Testis (tissue), 3 donors: ENCODE results near the gene MRGPRX1. TPM values are rescaled to one million over a fixed set of nuclear protein-coding genes. Genes with fewer than 3 reads are reported as not detected.
"Not testable (repeated sequence)": the region's sequence is repeated elsewhere in the genome, so short reads cannot be mapped to it uniquely, and the experiment has no call there.

Source experiments
- DNase-seq: peaks from one replicate; pipeline ENCODE4 v3.0.0-alpha.2; 2019
- H3K27ac ChIP-seq, 2 donors: fragments of 200-600 bp; sonication (generic); one replicate each; pipeline ENCODE4 v1.5.1; 2019
- H3K27me3 ChIP-seq: fragments of 200-600 bp; sonication (generic); one replicate; pipeline ENCODE4 v1.5.1; 2019
- H3K36me3 ChIP-seq: fragments of 200-600 bp; sonication (generic); one replicate; pipeline ENCODE4 v1.5.1; 2017; ENCODE audit warnings: low read depth; ENCODE audit errors: missing control alignments
- H3K4me1 ChIP-seq: fragments of 200-600 bp; sonication (generic); one replicate; pipeline ENCODE4 v1.5.1; 2019
- H3K4me3 ChIP-seq, 2 donors: fragments of 200-600 bp; sonication (generic); one replicate each; pipeline ENCODE4 v1.5.1; 2017 to 2019
- H3K9me3 ChIP-seq: fragments of 200-600 bp; sonication (generic); one replicate; pipeline ENCODE4 v1.5.1; 2017
- POLR2A ChIP-seq: fragments of 450-650 bp; IDR thresholded peaks from one replicate; pipeline ENCODE4 v1.6.1; 2017; ENCODE audit warnings: antibody characterized with exemption, mild to moderate bottlenecking, moderate library complexity
- WGBS, 2 donors: methylation state at CpG; one replicate each; pipeline ENCODE4 v1.1.5; 2018; 5-methylcytosine and 5-hydroxymethylcytosine counted together
- intact Hi-C: fragments of 100-400 bp; cut with DNase I; formaldehyde crosslinking; loops from one replicate; pipeline ENCODE4 v1.15.1; 2023; ENCODE audit warnings: low total_unique reads
- polyA plus RNA-seq: library from polyadenylated mRNA; stranded (reverse); fragments of 350-450 nt; fragmentation: Illumina TruSeq; extraction: RNeasy Lipid Tissue Mini Kit (QIAGEN cat#74804); gene quantifications from one replicate; pipeline ENCODE4 v1.2.3, GENCODE V29; 2014; ENCODE audit warnings: low read depth, low replicate concordance; ENCODE audit not compliant: insufficient read depth
- total RNA-seq, 2 donors: library from RNA; depleted of rRNA; stranded (reverse); fragments of >200 nt; gene quantifications; one replicate each; pipeline ENCODE4 v1.2.3, GENCODE V29; 2016
- TF ChIP-seq, protein P1 (sequence below), 3 experiments: fragments of 450-650 bp in 2 of 3; fragments of 200-600 bp in 1 of 3; sonication (generic) in 1 of 3; IDR thresholded peaks; one replicate each; pipeline ENCODE4 v1.5.1; 2016 to 2019; ENCODE audit warnings: antibody characterized with exemption in 3 of 3, mild to moderate bottlenecking in 2 of 3, moderate library complexity in 1 of 3

The MRGPRX1 gene
- total and polyA plus RNA-seq, 3 donors from 2014 or later, result not detected

GRCh38 chr11:18907391-18907790 is 31.8 kb downstream of the MRGPRX1 start:
- no peaks in the 10 kb centered on the region for H3K36me3 ChIP-seq
- no peak overlapping the region for H3K27ac ChIP-seq
- H3K9me3 ChIP-seq, result no peaks in the 10 kb centered on the region
- H3K4me3 ChIP-seq, result no peak overlapping the region
- no peak for DNase-seq
- no peaks in the 10 kb centered on the region for H3K27me3 ChIP-seq
- 91 to 97% methylated on average over 3 of the region's 3 CpGs for WGBS, 2 donors
- intact Hi-C loops, result no loop called here
- H3K4me1 ChIP-seq, result no peaks in the 10 kb centered on the region
- no peak for TF ChIP-seq POLR2A
- TF ChIP-seq, protein P1, sequence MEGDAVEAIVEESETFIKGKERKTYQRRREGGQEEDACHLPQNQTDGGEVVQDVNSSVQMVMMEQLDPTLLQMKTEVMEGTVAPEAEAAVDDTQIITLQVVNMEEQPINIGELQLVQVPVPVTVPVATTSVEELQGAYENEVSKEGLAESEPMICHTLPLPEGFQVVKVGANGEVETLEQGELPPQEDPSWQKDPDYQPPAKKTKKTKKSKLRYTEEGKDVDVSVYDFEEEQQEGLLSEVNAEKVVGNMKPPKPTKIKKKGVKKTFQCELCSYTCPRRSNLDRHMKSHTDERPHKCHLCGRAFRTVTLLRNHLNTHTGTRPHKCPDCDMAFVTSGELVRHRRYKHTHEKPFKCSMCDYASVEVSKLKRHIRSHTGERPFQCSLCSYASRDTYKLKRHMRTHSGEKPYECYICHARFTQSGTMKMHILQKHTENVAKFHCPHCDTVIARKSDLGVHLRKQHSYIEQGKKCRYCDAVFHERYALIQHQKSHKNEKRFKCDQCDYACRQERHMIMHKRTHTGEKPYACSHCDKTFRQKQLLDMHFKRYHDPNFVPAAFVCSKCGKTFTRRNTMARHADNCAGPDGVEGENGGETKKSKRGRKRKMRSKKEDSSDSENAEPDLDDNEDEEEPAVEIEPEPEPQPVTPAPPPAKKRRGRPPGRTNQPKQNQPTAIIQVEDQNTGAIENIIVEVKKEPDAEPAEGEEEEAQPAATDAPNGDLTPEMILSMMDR (IDR thresholded peaks at IDR 0.05), result no peak

- H3K36me3 ChIP-seq, H3K4me3 ChIP-seq, H3K27ac ChIP-seq, intact Hi-C loops, H3K27me3 ChIP-seq, DNase-seq, H3K4me1 ChIP-seq, H3K9me3 ChIP-seq: not testable (repeated sequence)
- WGBS, 2 donors, result 24% methylated on average over 6 of the region's 6 CpGs
Measured at GRCh38 chr11:18900637-18901036, 38.6 kb downstream of the MRGPRX1 start.

DNA sequence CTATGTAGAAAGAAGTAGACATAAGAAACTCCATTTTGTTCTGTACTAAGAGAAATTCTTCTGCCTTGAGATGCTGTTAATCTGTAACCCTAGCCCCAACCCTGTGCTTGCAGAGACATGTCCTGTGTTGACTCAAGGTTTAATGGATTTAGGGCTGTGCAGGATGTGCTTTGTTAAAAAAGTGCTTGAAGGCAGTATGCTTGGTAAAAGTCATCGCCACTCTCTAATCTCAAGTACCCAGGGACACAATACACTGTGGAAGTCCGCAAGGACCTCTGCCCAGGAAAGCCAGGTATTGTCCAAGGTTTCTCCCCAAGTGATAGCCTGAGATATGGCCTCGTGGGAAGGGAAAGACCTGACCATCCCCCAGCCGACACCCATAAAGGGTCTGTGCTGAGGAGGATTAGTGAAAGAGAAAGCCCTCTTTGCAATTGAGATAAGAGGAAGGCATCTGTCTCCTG is 39.0 kb downstream of the MRGPRX1 start:
- H3K27ac ChIP-seq, intact Hi-C loops, H3K4me1 ChIP-seq, DNase-seq, H3K36me3 ChIP-seq, H3K4me3 ChIP-seq, H3K9me3 ChIP-seq, H3K27me3 ChIP-seq: not testable (repeated sequence)
- 25 to 28% methylated on average over 4 of the region's 4 CpGs for WGBS, 2 donors

DNA sequence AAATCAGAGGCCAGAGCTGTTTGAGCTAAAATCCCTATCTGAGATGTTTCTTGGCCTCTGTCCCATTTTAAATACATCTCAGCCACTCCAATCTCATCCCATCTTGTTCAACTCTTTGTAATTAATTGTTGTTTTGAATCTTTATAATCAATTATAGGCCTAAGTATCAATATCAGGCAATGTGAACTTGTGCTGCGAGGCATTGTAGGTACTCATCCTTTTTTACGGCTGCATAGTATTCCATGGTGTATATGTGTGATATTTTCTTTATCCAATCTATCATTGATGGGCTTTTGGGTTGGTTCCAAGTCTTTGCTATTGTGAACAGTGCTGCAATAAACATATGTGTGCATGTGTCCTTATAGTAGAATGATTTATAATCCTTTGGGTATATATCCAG is 47.5 kb downstream of the MRGPRX1 start:
- 95% methylated on average over 2 of the region's 2 CpGs for WGBS, 2 donors
- H3K36me3 ChIP-seq, H3K27ac ChIP-seq, intact Hi-C loops, H3K4me1 ChIP-seq, H3K9me3 ChIP-seq, DNase-seq, H3K27me3 ChIP-seq, H3K4me3 ChIP-seq: not testable (repeated sequence)

- H3K27me3 ChIP-seq, result no peaks in the 10 kb centered on the region
- 52 to 80% methylated on average over 1 of the region's 1 CpG for WGBS, 2 donors
- intact Hi-C loops, result no loop called here
- no peak overlapping the region for H3K4me3 ChIP-seq
- H3K36me3 ChIP-seq, result no peaks in the 10 kb centered on the region
- H3K4me1 ChIP-seq, result no peaks in the 10 kb centered on the region
- DNase-seq, result no peak
- H3K27ac ChIP-seq, result no peak overlapping the region
- no peaks in the 10 kb centered on the region for H3K9me3 ChIP-seq
- no peak for TF ChIP-seq POLR2A
Measured at GRCh38 chr11:18890615-18891014, 48.6 kb downstream of the MRGPRX1 start.

Other genes starting within 250 kb of the MRGPRX1 start
- 1 to 10 TPM; 6.1 to 8.3 TPM for gene TMEM86A, start 240.6 kb downstream of the MRGPRX1 start, total RNA-seq
- gene TMEM86A, start 240.6 kb downstream of the MRGPRX1 start, polyA plus RNA-seq, result 5.8 TPM
- 1 to 10 TPM in 1 of 2 donors, under 1 TPM in 1; 0.94 to 1.1 TPM for gene IGSF22, start 213.2 kb downstream of the MRGPRX1 start, total RNA-seq
- gene IGSF22, start 213.2 kb downstream of the MRGPRX1 start, polyA plus RNA-seq, result 1.7 TPM
- 10 to 100 TPM in 1 of 2 donors, 1 to 10 TPM in 1; 7.8 to 10.2 TPM for gene PTPN5, start 147.6 kb downstream of the MRGPRX1 start, total RNA-seq
- 4.4 TPM for gene PTPN5, start 147.6 kb downstream of the MRGPRX1 start, polyA plus RNA-seq
- gene MRGPRX2, start 121.3 kb upstream of the MRGPRX1 start, total RNA-seq, result under 1 TPM in 1 of 2 donors, not detected in 1; 0.50 TPM
- gene MRGPRX2, start 121.3 kb upstream of the MRGPRX1 start, polyA plus RNA-seq, result not detected
- 10 to 100 TPM; 16.3 to 17.2 TPM for gene ZDHHC13, start 177.8 kb upstream of the MRGPRX1 start, total RNA-seq
- gene ZDHHC13, start 177.8 kb upstream of the MRGPRX1 start, polyA plus RNA-seq, result 32.6 TPM